Astrocyte (in vitro differentiated cells and primary cell): ENCODE results near the gene ATF7.

Source experiments
- CTCF ChIP-seq: IDR thresholded peaks from 2 replicates; pipeline ENCODE4 v1.5.1; 2011; ENCODE audit warnings: low read depth, mild to moderate bottlenecking, inconsistent platforms, low read length, moderate library complexity; ENCODE audit not compliant: insufficient read depth
- EZH2 ChIP-seq: IDR thresholded peaks from 2 replicates; pipeline ENCODE4 v1.6.1; 2012; ENCODE audit warnings: mild to moderate bottlenecking, low read length, inconsistent platforms; ENCODE audit not compliant: insufficient read depth

DNA sequence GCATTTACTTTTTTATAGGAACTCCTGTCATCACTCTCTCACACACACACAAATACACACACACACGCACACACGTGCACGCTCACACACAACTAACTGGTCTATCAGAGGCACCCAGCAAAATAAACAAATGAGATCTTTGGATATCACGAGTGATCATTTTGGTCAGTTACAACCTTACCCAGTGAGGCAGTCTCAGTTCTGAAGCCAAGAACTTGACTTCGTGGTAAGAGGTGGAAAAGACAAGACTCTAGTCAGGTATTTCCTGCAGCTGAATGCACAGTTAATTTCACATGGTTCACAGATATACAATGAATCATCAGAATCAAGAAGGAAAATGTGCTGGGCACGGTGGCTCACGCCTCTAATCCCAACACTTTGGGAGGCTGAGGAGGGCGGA, 39.4 kb downstream of the ATF7 start:
- no peak for TF ChIP-seq CTCF
- TF ChIP-seq EZH2 = no peak
